Upper lobe of left lung (tissue), 4 donors: ENCODE measurements around the gene RDX.

ENCODE experiments used
- CTCF ChIP-seq, 6 experiments: fragments of 450-650 bp in 4 of 6; fragments of 200-600 bp in 2 of 6; sonication (generic) in 2 of 6; IDR thresholded peaks; one replicate each; pipeline ENCODE4 v1.5.1; 2016 to 2019; ENCODE audit warnings: antibody characterized with exemption in 6 of 6
- POLR2A ChIP-seq, 4 donors: fragments of 450-650 bp; IDR thresholded peaks; one replicate each; pipeline ENCODE4 v1.5.1; 2016 to 2017; ENCODE audit warnings: antibody characterized with exemption in 4 of 4, mild to moderate bottlenecking in 2 of 4

DNA sequence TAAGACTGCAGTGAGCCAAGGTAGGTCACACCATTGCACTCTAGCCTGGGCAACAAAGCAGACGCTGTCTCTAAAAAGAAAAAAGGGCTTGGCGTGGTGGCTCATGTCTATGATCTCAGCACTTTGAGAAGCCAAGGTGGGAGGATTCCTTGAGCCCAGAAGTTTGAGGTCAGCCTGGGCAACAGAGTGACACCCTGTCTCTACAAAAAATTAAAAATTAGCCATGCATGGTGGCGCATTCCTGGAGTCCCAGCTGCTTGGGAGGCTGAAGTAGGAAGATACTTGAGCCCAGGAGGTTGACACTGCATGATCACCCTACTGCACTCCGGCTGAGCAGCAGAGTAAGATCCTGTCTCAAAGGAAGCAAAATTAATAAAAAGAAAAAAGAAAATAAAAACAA, 38.9 kb upstream of the RDX start:
- TF ChIP-seq POLR2A (IDR thresholded peaks at IDR 0.05): no peak
- no peak for TF ChIP-seq CTCF (IDR thresholded peaks at IDR 0.05)
